Ramos (cell line): Measurements from ENCODE around the gene SYTL2.
"Not testable (repeated sequence)": the region's sequence is repeated elsewhere in the genome, so short reads cannot be mapped to it uniquely, and the experiment has no call there.

Experiments used
- in situ Hi-C: fragments of 300-500 bp; cut with MboI; formaldehyde crosslinking; loops from one replicate; pipeline ENCODE4 v1.14.3; 2022; ENCODE audit warnings: low sequenced_read_pairs; ENCODE audit not compliant: unreplicated experiment

SYTL2 gene

DNA sequence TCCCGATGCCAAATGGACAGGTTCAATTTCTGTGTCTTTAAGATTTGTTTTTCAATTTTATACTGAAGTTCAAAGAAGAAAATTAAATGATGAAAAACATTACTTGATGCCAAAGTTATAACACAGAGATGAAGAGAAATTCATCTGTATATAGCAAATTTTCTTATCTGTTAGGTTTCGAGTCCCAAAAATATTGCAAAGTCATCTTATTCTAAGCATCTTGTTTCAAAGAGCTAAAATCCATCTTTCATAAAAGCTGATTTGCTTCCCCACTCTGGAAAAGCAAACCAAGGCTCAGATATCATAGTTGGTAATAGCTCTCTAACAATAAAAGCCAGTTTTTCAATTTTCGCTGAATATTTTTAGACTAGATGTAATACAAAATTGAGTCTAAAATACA is 106.0 kb downstream of the SYTL2 start:
- in situ Hi-C loops: no loop called here

DNA sequence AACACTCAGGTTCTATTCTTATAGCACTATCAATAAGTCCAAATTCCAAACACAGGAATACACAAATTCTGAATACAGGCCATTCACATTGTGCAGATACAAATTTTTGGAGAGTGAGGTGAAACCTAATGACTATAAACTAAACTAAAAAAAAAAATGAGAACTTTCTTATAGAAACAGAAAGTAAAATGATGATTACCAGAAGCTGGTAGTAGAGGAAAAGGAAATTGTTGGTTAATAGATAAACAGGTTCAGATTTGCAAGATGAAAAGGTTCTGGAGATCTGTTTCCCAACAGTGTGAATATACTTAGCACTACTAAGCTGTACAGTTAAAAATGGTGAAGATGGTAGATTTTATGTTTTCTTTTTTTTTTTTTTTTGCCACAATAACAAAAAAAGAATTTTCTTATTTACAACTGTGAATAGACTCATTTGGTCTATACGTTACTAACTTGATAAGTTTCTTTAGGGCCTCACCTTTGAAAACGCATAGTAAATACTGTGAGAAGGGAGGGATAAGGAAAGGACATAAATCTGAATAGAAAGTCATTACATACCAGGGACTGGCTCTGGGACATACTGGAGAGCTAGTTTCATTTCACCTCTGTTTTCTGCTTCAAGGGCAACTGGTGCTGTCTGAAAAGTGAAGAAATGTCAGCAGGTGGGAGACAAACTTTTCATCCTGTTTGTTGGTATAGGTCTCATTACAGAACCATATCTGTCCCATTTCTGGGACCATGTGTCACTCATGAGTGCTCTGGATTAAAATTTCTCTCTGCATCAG is 110.8 kb downstream of the SYTL2 start:
- in situ Hi-C loops: no loop called here

DNA sequence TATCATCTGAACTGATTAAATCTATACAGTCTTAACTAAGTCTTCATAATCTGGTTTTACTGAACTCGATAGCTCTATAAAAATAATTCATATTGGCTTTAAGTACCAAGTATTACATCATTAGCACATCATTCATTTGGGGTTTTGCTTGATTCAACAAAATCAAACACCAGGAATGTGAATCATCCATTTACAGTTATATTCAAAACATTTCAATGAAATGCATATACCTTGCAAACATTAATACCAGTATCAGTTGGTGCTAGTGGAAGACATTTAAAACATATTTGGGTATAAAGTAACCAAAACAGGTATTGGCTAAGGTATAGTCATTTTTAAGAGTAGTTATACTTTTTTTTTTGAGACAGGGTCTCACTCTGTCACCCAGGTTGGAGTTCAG is 112.7 kb downstream of the SYTL2 start:
- in situ Hi-C loops: no loop called here

DNA sequence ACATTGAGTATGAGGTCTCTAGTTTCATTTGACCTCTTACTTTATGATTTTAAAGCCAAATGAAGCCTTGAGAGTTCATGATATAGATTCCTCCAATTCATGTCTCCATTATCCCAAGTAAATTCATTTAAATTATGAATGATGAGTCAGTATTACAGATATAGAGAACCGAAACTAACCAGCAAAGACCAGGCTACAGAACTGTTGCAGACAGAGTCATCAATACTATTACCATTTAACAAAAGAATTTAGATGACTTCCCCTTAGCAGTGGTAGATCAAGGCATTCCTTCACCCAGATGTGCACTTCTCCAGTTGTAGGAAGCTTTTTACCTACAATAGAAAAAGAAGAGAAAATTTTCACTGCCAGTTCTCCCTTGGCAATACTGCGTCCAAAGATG is 113.2 kb downstream of the SYTL2 start:
- in situ Hi-C loops: no loop called here

DNA sequence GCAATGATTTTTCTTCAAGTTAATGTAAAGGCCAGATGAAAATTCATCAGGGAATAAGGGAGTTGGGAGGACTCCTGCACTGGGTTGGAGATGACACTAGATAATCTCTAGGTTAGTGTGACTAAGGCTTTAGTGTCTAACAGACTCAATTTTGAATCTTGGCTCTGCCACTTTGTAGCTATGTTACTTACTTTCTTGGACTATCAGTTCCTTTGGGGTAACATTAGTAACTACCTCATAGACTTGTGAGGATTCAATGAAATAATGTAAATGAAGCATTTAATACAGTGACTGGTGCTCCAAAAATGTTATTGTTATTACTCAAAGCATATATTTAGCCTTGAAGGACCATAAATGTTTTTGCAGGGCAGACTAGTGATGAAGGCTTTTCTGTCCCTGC is 115.4 kb downstream of the SYTL2 start:
- in situ Hi-C loops: no loop called here

DNA sequence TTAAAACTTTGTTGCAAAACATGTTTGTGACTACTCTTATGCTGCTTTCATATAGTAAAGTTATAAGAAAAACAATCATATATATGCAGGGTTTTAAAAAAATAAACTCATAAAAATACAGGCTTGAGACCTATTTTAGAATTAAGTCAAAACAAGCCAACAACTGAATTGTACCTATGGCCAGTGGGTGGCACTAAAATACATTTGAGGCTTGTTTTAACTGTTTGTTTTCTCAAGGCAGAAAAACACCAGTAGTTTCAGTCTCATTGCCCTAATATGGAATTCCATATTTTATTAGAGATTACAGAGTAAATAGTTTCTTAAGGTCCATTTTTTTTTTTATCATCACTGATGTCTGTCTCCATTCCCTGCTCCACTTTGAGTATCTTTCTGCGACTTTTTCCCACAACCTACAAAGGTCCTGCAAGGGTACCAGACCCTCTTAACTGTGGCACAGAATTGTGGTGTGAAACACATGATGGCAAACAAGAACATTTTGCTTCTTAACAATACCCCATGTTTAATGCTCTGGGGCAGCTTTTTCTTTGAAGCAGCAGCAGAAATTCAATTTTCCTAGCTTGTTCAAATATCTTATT is 116.5 kb downstream of the SYTL2 start:
- in situ Hi-C loops: no loop called here

DNA sequence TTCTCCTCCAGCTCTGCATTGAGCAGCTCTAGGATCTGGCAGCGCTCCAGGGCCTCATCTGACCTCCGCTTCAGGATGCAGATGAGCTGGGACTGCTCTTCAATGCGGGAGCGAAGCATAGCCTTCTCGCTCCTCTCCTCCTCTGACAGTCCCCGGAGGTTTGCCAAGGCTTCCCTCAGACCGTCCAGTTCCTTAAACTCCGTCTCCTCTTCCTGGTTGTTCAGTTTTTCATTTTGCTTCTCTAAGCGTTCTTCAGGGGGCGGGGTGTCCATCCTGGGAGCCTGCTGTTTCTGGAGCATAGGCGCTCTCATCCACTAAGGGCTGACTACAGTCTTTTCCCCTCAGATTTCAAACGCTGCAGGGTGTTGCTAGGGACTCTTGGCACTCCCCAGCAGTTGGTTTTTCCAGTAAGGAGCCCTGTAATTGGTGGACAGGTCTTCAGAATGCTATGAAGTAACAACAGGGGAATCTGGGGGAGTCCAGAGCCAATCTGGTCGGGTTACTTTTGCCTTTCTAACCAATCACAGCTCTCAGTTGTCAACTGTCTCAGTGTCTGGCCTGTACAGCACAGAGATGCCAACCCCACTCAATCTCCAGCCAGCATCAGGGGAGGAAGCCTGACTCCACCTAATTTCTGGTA is 125.0 kb downstream of the SYTL2 start, which contains the start of gene CCDC89:
Gene CCDC89 (minus strand): TSS at position 376 of the 640 bp plus-strand sequence. CDS start 65 bp downstream, at position 311.
- in situ Hi-C loops: no loop called here

DNA sequence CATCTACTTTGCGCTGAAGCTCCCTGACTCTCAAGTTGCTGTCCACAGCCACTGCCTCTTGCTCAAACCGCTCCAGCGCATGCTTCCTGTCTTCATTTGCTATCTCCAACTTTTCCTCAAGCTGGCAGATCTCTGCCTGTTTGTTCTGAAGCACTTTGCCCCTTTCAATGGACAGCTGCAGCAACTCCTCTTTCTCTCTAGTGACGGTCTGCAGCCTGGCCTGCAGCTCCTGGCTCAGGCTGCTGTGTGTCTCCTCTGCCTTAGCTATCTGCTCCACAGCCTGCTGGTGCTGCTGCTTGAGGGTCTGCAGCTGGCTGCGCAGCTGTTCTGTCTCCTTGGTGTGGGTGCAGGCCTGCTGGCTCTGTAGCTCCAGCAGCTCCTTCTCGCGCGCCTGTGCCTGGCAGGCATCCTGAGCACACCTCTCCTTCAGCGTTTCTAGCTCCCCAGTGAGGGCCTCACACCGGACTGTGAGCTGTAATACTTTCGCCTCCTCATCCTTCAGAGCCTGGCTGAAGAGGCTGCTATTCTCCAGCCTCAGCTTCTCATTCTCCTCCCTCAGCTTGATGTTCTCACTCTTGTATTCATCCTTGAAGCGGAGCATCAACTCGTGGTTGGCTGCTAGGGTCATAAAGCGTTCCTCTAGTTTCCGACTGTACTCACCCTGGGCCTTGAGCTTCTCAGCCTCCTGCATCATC is 125.7 kb downstream of the SYTL2 start:
- in situ Hi-C loops: no loop called here

DNA sequence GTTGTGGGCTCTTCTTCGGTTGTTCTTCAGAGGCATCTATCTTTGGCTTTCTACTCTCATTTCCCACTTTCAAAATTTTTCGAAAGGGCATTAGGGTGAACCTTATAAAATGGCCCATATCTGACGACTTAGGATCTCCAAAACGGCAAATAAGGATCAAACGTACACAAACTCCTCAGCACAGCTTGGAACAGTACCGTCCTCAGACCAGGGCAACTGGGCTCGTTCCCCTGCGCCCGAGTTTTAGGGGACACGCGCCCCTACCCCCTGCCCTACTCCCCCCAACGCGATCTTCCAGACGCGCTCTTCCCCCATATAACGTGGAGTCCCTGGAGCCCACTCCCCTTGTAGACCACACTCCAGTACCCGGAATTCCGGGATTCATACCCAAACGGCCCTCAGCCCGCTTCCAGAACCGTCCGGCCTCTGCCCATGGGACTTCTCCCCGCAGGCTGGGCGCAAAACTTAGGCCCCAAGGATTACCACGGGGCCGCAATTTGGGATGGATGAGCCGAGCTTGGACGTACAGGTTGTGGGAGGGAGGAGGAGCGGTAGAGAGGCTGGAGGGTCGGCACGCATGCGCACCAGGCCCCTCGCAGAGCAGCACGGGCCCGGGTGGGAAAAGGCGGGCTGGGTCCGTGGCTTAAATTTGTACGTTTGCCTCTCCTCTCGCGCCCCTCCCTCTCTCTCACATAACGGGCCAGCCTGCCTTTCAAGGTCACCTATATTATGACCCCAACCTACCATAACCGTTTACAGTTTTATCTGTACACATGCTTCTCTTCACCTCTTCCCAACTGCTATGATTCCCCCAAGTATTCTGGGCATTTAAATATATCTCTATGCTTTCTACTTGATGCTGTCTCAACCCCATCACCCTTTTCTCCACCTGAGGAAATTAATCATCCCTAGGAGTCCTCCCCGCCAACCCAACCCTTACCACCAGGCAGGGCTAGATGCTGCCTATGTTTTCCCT is 128.3 kb downstream of the SYTL2 start:
- in situ Hi-C loops: no loop called here

DNA sequence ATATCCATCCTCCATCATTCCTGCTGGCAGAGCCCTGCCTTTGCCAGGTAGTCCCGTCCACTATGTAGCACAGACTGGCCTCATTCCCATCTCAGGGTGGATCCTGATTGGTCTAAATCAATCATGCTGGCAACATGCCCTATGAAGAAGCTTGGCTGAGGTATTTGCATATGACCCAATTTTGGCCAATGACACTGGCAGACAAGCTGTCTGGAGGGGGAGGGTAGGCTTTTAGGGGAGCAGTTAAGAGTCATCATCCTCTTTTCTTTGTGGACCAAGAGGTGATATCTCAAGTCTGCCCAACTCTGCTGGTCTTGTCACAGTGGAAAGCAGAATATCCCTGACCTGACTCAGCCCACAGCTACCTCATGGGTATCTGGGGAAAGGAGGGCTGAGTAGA is 130.0 kb downstream of the SYTL2 start:
- in situ Hi-C loops: no loop called here

DNA sequence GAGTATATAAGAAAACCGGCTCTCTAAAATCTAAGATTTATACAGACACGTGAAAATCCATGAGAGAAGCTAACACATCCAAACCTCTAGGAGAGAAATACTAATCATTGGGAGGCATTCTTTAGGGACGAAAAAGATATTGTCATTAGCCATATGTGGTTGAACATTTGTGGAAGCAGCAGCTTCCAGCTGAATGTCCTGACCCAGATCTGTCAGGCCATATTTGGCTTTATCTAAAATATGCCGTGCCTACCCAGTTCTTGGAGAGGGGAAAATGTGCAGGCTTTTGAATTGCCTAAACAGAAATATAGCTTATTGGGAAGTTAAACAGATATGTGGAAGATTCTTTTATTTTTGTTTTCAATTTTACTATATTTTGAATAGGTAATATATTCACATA is 131.4 kb downstream of the SYTL2 start:
- in situ Hi-C loops: no loop called here

DNA sequence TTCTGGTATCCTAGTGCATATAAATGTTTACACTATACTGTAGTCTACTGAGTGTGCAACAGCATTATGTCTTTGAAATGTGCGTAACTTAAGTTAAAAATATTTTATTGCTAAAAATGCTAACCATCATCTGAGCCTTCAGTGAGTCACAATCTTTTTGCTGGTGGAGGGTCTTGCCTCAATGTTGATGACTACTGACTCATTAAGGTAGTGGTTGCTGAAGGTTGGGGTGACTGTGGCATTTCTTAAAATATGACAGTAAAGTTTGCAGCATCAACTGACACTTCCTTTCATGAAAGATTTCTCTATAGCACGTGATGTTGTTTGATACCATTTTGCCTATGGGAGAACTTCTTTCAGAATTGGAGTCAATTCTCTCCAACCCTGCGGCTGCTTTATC is 137.5 kb downstream of the SYTL2 start:
- in situ Hi-C loops: no loop called here

DNA sequence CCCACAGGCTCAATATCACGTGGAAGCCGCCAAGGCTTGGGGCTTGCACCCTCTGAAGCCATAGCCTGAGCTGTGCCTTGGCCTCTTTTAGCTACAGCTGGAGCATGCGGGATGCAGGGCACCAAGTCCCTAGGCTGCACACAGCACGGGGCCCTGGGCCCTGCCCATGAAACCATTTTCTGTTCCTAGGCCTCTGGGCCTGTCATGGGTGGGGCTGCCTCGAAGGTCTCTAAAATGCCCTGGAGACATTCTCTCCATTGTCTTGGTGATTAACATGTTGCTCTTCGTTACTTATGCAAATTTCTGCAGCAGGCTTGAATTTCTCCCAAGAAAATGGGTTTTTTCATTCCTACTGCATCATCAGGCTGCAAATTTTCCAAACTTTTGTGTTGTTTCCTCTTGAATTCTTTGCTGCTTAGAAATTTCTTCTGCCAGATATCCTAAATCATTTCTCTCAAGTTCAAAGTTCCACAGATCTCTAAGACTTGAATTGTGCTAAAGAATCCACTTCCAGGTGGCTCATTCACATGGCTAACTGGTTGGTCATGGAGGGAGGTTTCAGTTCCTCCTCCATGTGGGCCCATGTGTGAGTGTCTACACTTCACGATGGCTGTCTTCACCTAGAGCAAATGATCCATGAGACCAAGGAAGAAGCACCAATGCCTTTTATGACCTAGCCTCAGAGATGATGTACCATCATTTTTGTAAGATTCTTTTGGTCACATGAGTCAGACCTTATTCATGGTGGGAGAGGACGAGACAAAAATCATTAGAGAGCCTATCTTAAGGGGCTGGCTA is 138.6 kb downstream of the SYTL2 start:
- in situ Hi-C loops: no loop called here

DNA sequence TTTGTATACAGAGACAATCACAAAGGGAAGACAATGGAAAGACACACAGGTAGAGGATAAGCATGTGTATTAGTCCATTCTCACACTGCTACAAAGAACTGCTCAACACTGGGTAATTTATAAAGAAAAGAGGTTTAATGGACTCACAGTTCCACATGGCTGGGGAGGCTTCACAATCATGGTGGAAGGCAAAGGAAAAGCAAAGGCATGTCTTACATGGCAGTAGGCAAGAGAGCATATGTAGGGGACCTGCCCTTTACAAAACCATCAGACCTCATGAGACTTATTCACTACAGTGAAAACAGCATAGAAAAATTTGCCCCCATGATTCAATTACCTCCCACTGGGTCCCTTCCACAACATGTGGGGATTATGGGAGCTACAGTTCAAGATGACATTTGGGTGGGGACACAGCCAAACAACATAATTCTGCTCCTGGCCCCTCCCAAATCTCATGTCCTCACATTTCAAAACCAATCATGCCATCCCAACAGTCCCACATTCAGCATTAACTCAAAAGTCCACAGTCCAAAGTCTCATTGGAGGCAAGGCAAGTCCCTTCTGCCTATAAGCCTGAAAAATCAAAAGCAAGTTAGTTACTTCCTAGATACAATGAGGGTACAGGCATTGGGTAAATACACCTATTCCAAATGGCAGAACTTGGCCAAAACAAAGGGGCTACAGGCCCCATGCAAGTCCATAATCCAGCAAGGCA is 139.8 kb downstream of the SYTL2 start:
- in situ Hi-C loops: not testable (repeated sequence)

DNA sequence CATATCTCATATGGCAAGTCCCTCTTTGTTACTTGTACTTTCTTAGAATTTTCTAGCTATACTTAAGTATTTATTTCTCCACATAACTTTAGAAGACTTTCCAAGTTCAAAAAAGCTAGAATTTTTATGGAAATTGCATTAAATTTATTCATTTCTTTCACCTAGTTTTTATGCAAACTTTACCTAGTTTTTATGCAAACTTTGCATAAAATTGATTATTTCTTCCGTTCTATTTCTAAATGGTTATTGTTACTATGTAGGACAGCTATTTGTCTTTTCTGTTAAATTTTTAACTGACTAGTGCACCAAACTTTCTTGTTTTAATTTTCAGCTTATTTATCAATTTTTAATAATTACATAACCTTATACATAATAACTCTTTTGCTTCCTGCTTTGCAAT is 142.8 kb downstream of the SYTL2 start:
- in situ Hi-C loops: no loop called here

DNA sequence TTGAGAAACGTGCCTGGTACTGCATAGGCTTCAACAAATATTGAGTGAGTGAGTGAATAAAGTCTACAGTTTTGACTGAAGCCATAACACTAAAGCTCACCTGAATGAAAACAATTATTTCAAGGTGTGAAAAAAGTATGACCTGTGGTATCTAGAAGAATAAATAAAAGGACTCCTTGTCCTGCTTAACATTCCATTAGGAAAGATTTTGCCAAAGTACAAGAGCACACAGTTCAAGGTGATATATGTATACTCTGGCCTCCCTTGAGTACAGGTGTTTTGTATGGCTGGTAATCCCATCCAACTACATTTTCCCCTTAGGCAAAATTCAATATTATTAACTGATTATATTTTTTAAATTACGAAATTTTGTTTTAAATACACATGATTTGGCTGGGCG is 144.3 kb downstream of the SYTL2 start:
- in situ Hi-C loops: no loop called here

DNA sequence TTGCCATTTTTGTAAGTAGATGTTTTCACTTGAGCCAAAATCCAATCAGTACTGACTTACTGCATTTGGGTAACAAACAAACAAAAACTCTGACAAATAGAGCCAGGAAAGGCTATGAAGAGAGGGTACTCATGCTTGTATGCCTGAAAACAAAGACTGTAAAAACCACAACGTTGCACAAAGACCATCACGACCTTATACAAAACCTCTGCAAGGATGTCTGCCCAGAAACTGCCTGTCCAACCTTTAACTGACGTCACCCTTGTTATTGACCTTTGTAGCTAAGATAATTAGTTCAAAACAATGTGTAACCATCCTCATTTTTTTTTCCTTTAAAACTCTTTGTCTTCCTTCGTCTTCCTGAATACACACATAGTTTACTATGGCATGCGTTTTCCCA is 145.2 kb downstream of the SYTL2 start:
- in situ Hi-C loops: no loop called here
